HG03354 (cell line): ENCODE data around the gene TIGD3.

Source experiments
- ATAC-seq: cut with Tn5 transposase; IDR thresholded peaks from one replicate; pipeline ENCODE4 v1.9.1; 2021; ENCODE audit warnings: mild to moderate bottlenecking; ENCODE audit not compliant: unreplicated experiment, poor library complexity, severe bottlenecking

TIGD3 gene

GRCh38 chr11:65401803-65402248, 47.3 kb downstream of the TIGD3 start:
- ATAC-seq = no peak

- no peak for ATAC-seq
Measured at GRCh38 chr11:65402790-65403189, 48.2 kb downstream of the TIGD3 start.

GRCh38 chr11:65403607-65404121, 49.1 kb downstream of the TIGD3 start:
- no peak for ATAC-seq

GRCh38 chr11:65404210-65404609, 49.7 kb downstream of the TIGD3 start:
- ATAC-seq = no peak

DNA sequence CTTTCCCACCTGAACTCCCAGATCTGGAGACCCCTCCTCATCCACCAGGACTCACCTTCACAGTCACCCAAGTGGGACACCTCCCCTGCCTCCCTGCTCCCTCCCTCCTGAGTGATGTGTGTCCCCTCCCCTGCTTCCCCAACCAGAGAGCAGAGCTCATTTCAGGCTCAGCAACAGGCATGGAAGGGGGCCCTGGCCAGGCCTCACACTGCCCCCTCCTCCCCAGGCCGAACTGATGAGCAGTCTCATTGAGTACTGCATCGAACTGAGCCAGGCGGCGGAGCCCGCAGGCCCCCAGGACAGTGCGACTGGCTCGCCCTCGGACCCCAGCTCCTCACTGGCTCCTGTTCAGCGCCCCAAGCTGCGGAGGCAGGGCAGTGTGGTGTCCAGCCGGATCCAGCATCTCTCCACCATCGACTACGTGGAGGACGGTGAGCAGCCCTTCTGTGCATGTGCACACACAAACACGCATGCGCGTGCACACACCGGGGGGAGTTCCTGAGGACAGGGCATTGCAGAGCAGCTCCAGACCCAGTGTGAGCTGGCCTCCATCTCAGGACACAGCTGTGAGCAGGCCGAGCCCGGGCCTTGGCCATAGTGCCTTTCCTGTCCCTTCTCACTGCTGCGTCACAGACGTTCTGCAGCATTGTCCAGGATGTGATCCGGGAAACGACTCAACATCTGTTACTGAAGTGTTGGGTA, 50.2 kb downstream of the TIGD3 start:
- no peak for ATAC-seq
